Osteocyte (in vitro differentiated cells): ENCODE data around the gene CEACAM1. TPM values are rescaled to one million over a fixed set of nuclear protein-coding genes. Genes with fewer than 3 reads are reported as not detected.

Source experiments
- DNase-seq: peaks from one replicate; pipeline ENCODE4 v3.0.0; 2021; ENCODE audit warnings: mixed read lengths; ENCODE audit not compliant: unreplicated experiment; ENCODE audit errors: extremely low spot score
- H3K27ac Mint-ChIP-seq: one replicate; pipeline ENCODE4 v1.8.0; 2021; ENCODE audit warnings: mild to moderate bottlenecking, mixed read lengths; ENCODE audit not compliant: unreplicated experiment
- H3K27me3 Mint-ChIP-seq: one replicate; pipeline ENCODE4 v1.8.0; 2021; ENCODE audit warnings: mixed read lengths; ENCODE audit not compliant: unreplicated experiment
- H3K36me3 Mint-ChIP-seq: one replicate; pipeline ENCODE4 v1.8.0; 2021; ENCODE audit warnings: mixed read lengths; ENCODE audit not compliant: unreplicated experiment
- H3K4me1 Mint-ChIP-seq: one replicate; pipeline ENCODE4 v1.8.0; 2021; ENCODE audit warnings: mixed read lengths; ENCODE audit not compliant: unreplicated experiment
- H3K4me3 Mint-ChIP-seq: one replicate; pipeline ENCODE4 v1.8.0; 2021; ENCODE audit warnings: mild to moderate bottlenecking, moderate library complexity, mixed read lengths; ENCODE audit not compliant: unreplicated experiment
- H3K9me3 Mint-ChIP-seq: one replicate; pipeline ENCODE4 v1.8.0; 2021; ENCODE audit warnings: mixed read lengths; ENCODE audit not compliant: unreplicated experiment
- CTCF ChIP-seq: fragments of 200-600 bp; sonication (generic); IDR thresholded peaks from 2 replicates; pipeline ENCODE4 v1.5.0; 2021; ENCODE audit warnings: antibody characterized with exemption, mild to moderate bottlenecking, moderate library complexity
- total RNA-seq: library from RNA; stranded (reverse); gene quantifications from 2 replicates; pipeline ENCODE4 v1.2.1, GENCODE V29; 2021

CEACAM1 gene
- total RNA-seq, 1 donor from 2014 or later = not detected

GRCh38 chr19:42475366-42475765, 52.9 kb downstream of the CEACAM1 start:
- TF ChIP-seq CTCF = no peak
- Mint-ChIP-seq H3K9me3 (no peaks in the 10 kb centered on the region), H3K36me3 (no peaks in the 10 kb centered on the region), H3K4me3 (no peak overlapping the region), H3K27me3 (peaks cover 5% of the 10 kb centered on the region), H3K27ac (no peak overlapping the region), H3K4me1 (peaks cover under 1% of the 10 kb centered on the region)
- DNase-seq = no peak

- H3K9me3 Mint-ChIP-seq = no peaks in the 10 kb centered on the region
- DNase-seq = no peak
- H3K4me1 Mint-ChIP-seq = peaks cover under 1% of the 10 kb centered on the region
- H3K27me3 Mint-ChIP-seq = peaks cover 5% of the 10 kb centered on the region
- no peak overlapping the region for H3K27ac Mint-ChIP-seq
- no peaks in the 10 kb centered on the region for H3K36me3 Mint-ChIP-seq
- no peak overlapping the region for H3K4me3 Mint-ChIP-seq
- no peak for TF ChIP-seq CTCF
Measured at GRCh38 chr19:42474743-42475142, 53.5 kb downstream of the CEACAM1 start.

- Mint-ChIP-seq H3K4me3 (no peak overlapping the region), H3K9me3 (no peaks in the 10 kb centered on the region), H3K27ac (no peak overlapping the region), H3K4me1 (peaks cover 2% of the 10 kb centered on the region), H3K27me3 (peaks cover 5% of the 10 kb centered on the region), H3K36me3 (no peaks in the 10 kb centered on the region)
- DNase-seq = no peak
- no peak for TF ChIP-seq CTCF
Measured at GRCh38 chr19:42473686-42474085, 54.6 kb downstream of the CEACAM1 start.

- Mint-ChIP-seq H3K36me3 (no peaks in the 10 kb centered on the region), H3K4me1 (peaks cover 9% of the 10 kb centered on the region)
- no peak for DNase-seq
Measured at GRCh38 chr19:42472402-42473147, 55.7 kb downstream of the CEACAM1 start.

More at GRCh38 chr19:42472402-42473147, 55.7 kb downstream of the CEACAM1 start:
- Mint-ChIP-seq H3K27ac (no peak overlapping the region), H3K9me3 (no peaks in the 10 kb centered on the region), H3K4me3 (no peak overlapping the region), H3K27me3 (peaks cover 5% of the 10 kb centered on the region)
- TF ChIP-seq CTCF = no peak
